H9 (cell line): ENCODE measurements around the gene BPTF. TPM values are rescaled to one million over a fixed set of nuclear protein-coding genes. Genes with fewer than 3 reads are reported as not detected.
A peak's percentile ranks its signal among the peaks of the same experiment; 100 is the strongest.

Experiments used
- DNase-seq: peaks from one replicate; pipeline ENCODE4 v3.0.0-alpha.2; 2017
- H2AFZ ChIP-seq: one replicate; pipeline ENCODE4 v1.6.1; 2013; ENCODE audit warnings: mild to moderate bottlenecking, low read length, control low read depth, moderate library complexity
- H2AK5ac ChIP-seq: 2 replicates; pipeline ENCODE4 v1.6.1; 2013; ENCODE audit warnings: low read length, control low read depth, mixed read lengths; ENCODE audit not compliant: insufficient read length
- H2BK120ac ChIP-seq: one replicate; pipeline ENCODE4 v1.6.1; 2013; ENCODE audit warnings: low read depth, mild to moderate bottlenecking, low read length, control low read depth, inconsistent platforms; ENCODE audit not compliant: poor library complexity, severe bottlenecking
- H2BK12ac ChIP-seq: 2 replicates; pipeline ENCODE4 v1.6.1; 2013; ENCODE audit warnings: low read length, control low read depth, mixed read lengths, low read depth; ENCODE audit not compliant: insufficient read length
- H2BK15ac ChIP-seq: 2 replicates; pipeline ENCODE4 v1.6.1; 2013; ENCODE audit warnings: low read depth, low read length, control low read depth
- H2BK20ac ChIP-seq: one replicate; pipeline ENCODE4 v1.6.1; 2013; ENCODE audit warnings: low read depth, mild to moderate bottlenecking, low read length, control low read depth, inconsistent platforms; ENCODE audit not compliant: poor library complexity, severe bottlenecking
- H2BK5ac ChIP-seq: 2 replicates; pipeline ENCODE4 v1.6.1; 2013; ENCODE audit warnings: low read length, control low read depth, mixed read lengths; ENCODE audit not compliant: insufficient read length
- H3K14ac ChIP-seq: 2 replicates; pipeline ENCODE4 v1.6.1; 2013; ENCODE audit warnings: low read length, control low read depth; ENCODE audit not compliant: insufficient read depth
- H3K18ac ChIP-seq: 2 replicates; pipeline ENCODE4 v1.6.1; 2013; ENCODE audit warnings: low read depth, mild to moderate bottlenecking, mixed read lengths, low read length, control low read depth; ENCODE audit not compliant: insufficient read length
- H3K23ac ChIP-seq: 2 replicates; pipeline ENCODE4 v1.6.1; 2013; ENCODE audit warnings: low read length, control low read depth, mixed read lengths, low read depth; ENCODE audit not compliant: insufficient read length
- H3K23me2 ChIP-seq: 2 replicates; pipeline ENCODE4 v1.6.1; 2013; ENCODE audit warnings: low read depth, mild to moderate bottlenecking, mixed read lengths, low read length, control low read depth; ENCODE audit not compliant: insufficient read length, poor library complexity, severe bottlenecking
- H3K27ac ChIP-seq: 2 replicates; pipeline ENCODE4 v1.5.1; 2013; ENCODE audit warnings: low read length, control low read depth, mixed read lengths, low read depth; ENCODE audit not compliant: insufficient read length
- H3K27me3 ChIP-seq: 2 replicates; pipeline ENCODE4 v1.6.1; 2013; ENCODE audit warnings: low read length, control low read depth, inconsistent platforms; ENCODE audit not compliant: insufficient read depth
- H3K4ac ChIP-seq: 2 replicates; pipeline ENCODE4 v1.6.1; 2013; ENCODE audit warnings: low read depth, mild to moderate bottlenecking, control low read depth, inconsistent platforms, low read length, moderate library complexity
- H3K4me1 ChIP-seq: 2 replicates; pipeline ENCODE4 v1.6.1; 2013; ENCODE audit warnings: low read length, control low read depth, inconsistent platforms; ENCODE audit not compliant: insufficient read depth
- H3K4me2 ChIP-seq: 2 replicates; pipeline ENCODE4 v1.6.1; 2013; ENCODE audit warnings: low read length, control low read depth, mixed read lengths; ENCODE audit not compliant: insufficient read length, insufficient read depth
- H3K56ac ChIP-seq: 2 replicates; pipeline ENCODE4 v1.6.1; 2013; ENCODE audit warnings: low read depth, mild to moderate bottlenecking, mixed read lengths, low read length, control low read depth; ENCODE audit not compliant: insufficient read length
- H3K79me1 ChIP-seq: 2 replicates; pipeline ENCODE4 v1.6.1; 2013; ENCODE audit warnings: low read depth, mild to moderate bottlenecking, moderate library complexity, low read length, control low read depth, inconsistent platforms; ENCODE audit not compliant: insufficient read depth, poor library complexity, severe bottlenecking
- H3K79me2 ChIP-seq: 2 replicates; pipeline ENCODE4 v1.6.1; 2013; ENCODE audit warnings: low read length, control low read depth, inconsistent platforms; ENCODE audit not compliant: insufficient read depth
- H3K9ac ChIP-seq: 2 replicates; pipeline ENCODE4 v1.6.1; 2013; ENCODE audit warnings: low read length, control low read depth, mixed read lengths; ENCODE audit not compliant: insufficient read length; ENCODE audit errors: extremely low read depth
- H3K9me3 ChIP-seq: one replicate; pipeline ENCODE4 v1.6.1; 2013; ENCODE audit warnings: low read depth, low read length, inconsistent platforms; ENCODE audit not compliant: control insufficient read depth
- H3T11ph ChIP-seq: one replicate; pipeline ENCODE4 v1.6.1; 2013; ENCODE audit warnings: mild to moderate bottlenecking, low read length, control low read depth, inconsistent platforms
- H4K20me1 ChIP-seq: one replicate; pipeline ENCODE4 v1.6.1; 2013; ENCODE audit not compliant: control insufficient read depth, insufficient read length, insufficient read depth
- H4K5ac ChIP-seq: 2 replicates; pipeline ENCODE4 v1.6.1; 2013; ENCODE audit warnings: low read depth, mild to moderate bottlenecking, mixed read lengths, low read length, control low read depth; ENCODE audit not compliant: insufficient read length
- H4K8ac ChIP-seq: replicated peaks from 2 replicates; pipeline ENCODE4 v1.6.1; 2013; ENCODE audit warnings: low read length, control low read depth, mixed read lengths, low read depth; ENCODE audit not compliant: insufficient read length
- H4K91ac ChIP-seq: 2 replicates; pipeline ENCODE4 v1.6.1; 2013; ENCODE audit warnings: low read depth, mild to moderate bottlenecking, moderate library complexity, mixed read lengths, low read length, control low read depth; ENCODE audit not compliant: insufficient read length
- H3K27ac Mint-ChIP-seq, 3 experiments: 2 replicates in 2 of 3; 3 replicates in 1 of 3; pipeline ENCODE4 v1.8.0; 2020 to 2021; ENCODE audit warnings: mixed read lengths in 3 of 3, mild to moderate bottlenecking in 1 of 3, moderate library complexity in 1 of 3
- H3K27me3 Mint-ChIP-seq: 2 replicates; pipeline ENCODE4 v1.8.0; 2021; ENCODE audit warnings: low read depth, mild to moderate bottlenecking, moderate library complexity, mixed read lengths
- H3K36me3 Mint-ChIP-seq, 3 experiments: 2 replicates in 2 of 3; 3 replicates in 1 of 3; pipeline ENCODE4 v1.8.0; 2020 to 2021; ENCODE audit warnings: low read depth in 3 of 3, mixed read lengths in 3 of 3; ENCODE audit not compliant: insufficient read depth in 1 of 3
- H3K4me1 Mint-ChIP-seq, 2 experiments: 2 replicates each; pipeline ENCODE4 v1.8.0; 2020; ENCODE audit warnings: mixed read lengths in 2 of 2
- H3K4me3 Mint-ChIP-seq, 2 experiments: 2 replicates in 1 of 2; 3 replicates in 1 of 2; pipeline ENCODE4 v1.8.0; 2020 to 2021; ENCODE audit warnings: mild to moderate bottlenecking in 2 of 2, mixed read lengths in 2 of 2, moderate library complexity in 1 of 2
- H3K9me3 Mint-ChIP-seq, 2 experiments: 2 replicates in 1 of 2; 3 replicates in 1 of 2; pipeline ENCODE4 v1.8.0; 2020; ENCODE audit warnings: mild to moderate bottlenecking in 2 of 2, mixed read lengths in 2 of 2, moderate library complexity in 1 of 2
- CTCF ChIP-seq: fragments of 200-600 bp; sonication (generic); conservative IDR thresholded peaks from 3 replicates; pipeline ENCODE4 v1.8.0; 2021; ENCODE audit warnings: antibody characterized with exemption, mild to moderate bottlenecking
- WGBS: extraction: QIAGEN DNeasy Blood & Tissue Kit; methylation state at CpG from one replicate; pipeline ENCODE4 v1.1.7; 2013; ENCODE audit warnings: missing lambda C conversion rate, low lambda C conversion rate, mixed read lengths; ENCODE audit not compliant: insufficient read length; ENCODE audit errors: extremely low coverage; 5-methylcytosine and 5-hydroxymethylcytosine counted together
- total RNA-seq: library from RNA; stranded (reverse); gene quantifications from 2 replicates; pipeline ENCODE4 v1.2.1, GENCODE V29; 2021

The BPTF gene
- total RNA-seq, 1 experiment from 2014 or later = 203 TPM

GRCh38 chr17:67881083-67881482 is 55.8 kb downstream of the BPTF start:
- Histone ChIP-seq H3K9me3 (no peaks in the 10 kb centered on the region), H2AK5ac (no peak overlapping the region), H2BK20ac (no peak overlapping the region), H3K4ac (no peak overlapping the region), H3K56ac (no peak overlapping the region), H4K20me1 (no peaks in the 10 kb centered on the region), H3K4me2 (no peak overlapping the region), H2BK5ac (no peak overlapping the region), H4K5ac (no peak overlapping the region), H3K79me2 (peaks cover 2% of the 10 kb centered on the region; the same call in 1 of the 2 replicates), H3K23ac (no peak overlapping the region), H3K9ac (no peak overlapping the region), H3K23me2 (no peaks in the 10 kb centered on the region), H3K4me1 (no peaks in the 10 kb centered on the region; the same call in 1 of the 2 replicates), H3K27me3 (no peaks in the 10 kb centered on the region), H3K18ac (no peak overlapping the region), H2BK15ac (no peak overlapping the region), H2BK120ac (no peak overlapping the region), H4K8ac (no peak overlapping the region), H2AFZ (no peak overlapping the region), H3K27ac (no peak overlapping the region), H3K14ac (no peak overlapping the region), H2BK12ac (no peak overlapping the region), H3K79me1 (peaks cover 6% of the 10 kb centered on the region), H3T11ph (no peak overlapping the region), H4K91ac (no peak overlapping the region)
- Mint-ChIP-seq H3K27me3 (no peaks in the 10 kb centered on the region), H3K4me1 (peaks cover 11 to 16% of the 10 kb centered on the region in 2 experiments), H3K27ac (peak overlapping the region in 1 of 3 experiments; percentile 42; a peak in 1 of 7 replicates), H3K36me3 (peaks cover 15 to 63% (median 62%) of the 10 kb centered on the region in 3 experiments; a peak in 6 of 7 replicates), H3K4me3 (no peak overlapping the region), H3K9me3 (no peaks in the 10 kb centered on the region; a peak in 1 of 5 replicates)
- WGBS = no CpG with 5 or more reads among the region's 1 CpG
- TF ChIP-seq CTCF = no peak
- no peak for DNase-seq
